BJ (cell line): Measurements from ENCODE around the gene LTK. TPM values are rescaled to one million over a fixed set of nuclear protein-coding genes. Genes with fewer than 3 reads are reported as not detected.

Source experiments
- CTCF ChIA-PET: fragments of 350-600 bp; formaldehyde crosslinking; extraction: SDS; loops from one replicate; lab custom pipeline; 2021; ENCODE audit warnings: antibody characterized with exemption, inconsistent platforms; lab: Yijun Ruan, JAX
- POLR2A ChIA-PET: fragments of 300-600 bp; sonication (Branson Sonifier 250); formaldehyde crosslinking; extraction: SDS; loops from one replicate; lab custom pipeline; 2021; ENCODE audit warnings: antibody characterized with exemption; lab: Charles Lee
- DNase-seq: peaks from one replicate; pipeline ENCODE4 v3.0.0-alpha.2; 2011; ENCODE audit warnings: low read depth
- H3K27me3 ChIP-seq: 2 replicates; pipeline ENCODE4 v1.6.0; 2011; ENCODE audit warnings: low read length; ENCODE audit not compliant: control insufficient read depth, insufficient read depth
- H3K36me3 ChIP-seq: 2 replicates; pipeline ENCODE4 v1.5.1; 2011; ENCODE audit warnings: low read length; ENCODE audit not compliant: control insufficient read depth, insufficient read depth
- H3K4me3 ChIP-seq: 2 replicates; pipeline ENCODE4 v1.5.1; 2011; ENCODE audit warnings: low read depth, mild to moderate bottlenecking, control low read depth, low read length
- CTCF ChIP-seq: IDR thresholded peaks from 2 replicates; pipeline ENCODE4 v1.5.1; 2011; ENCODE audit warnings: low read depth, mild to moderate bottlenecking, control low read depth, inconsistent platforms, low read length, moderate library complexity; ENCODE audit not compliant: insufficient read depth
- polyA plus RNA-seq: library from polyadenylated mRNA; depleted of rRNA; stranded (reverse); fragments of >200 nt; gene quantifications from 2 replicates; pipeline ENCODE4 v1.2.3, GENCODE V29; 2011

The LTK gene
- polyA plus RNA-seq, 1 experiment: 0.11 TPM

- Histone ChIP-seq H3K36me3 (no peaks in the 10 kb centered on the region), H3K27me3 (peaks cover 18% of the 10 kb centered on the region), H3K4me3 (no peak overlapping the region)
- TF ChIP-seq CTCF: no peak
- POLR2A ChIA-PET: no interaction called here
- DNase-seq: no peak
- CTCF ChIA-PET: no interaction called here
Measured at GRCh38 chr15:41510728-41511127, 2.9 kb downstream of the LTK start.

- H3K36me3 ChIP-seq: no peaks in the 10 kb centered on the region
- H3K4me3 ChIP-seq: no peak overlapping the region
- peaks cover 14% of the 10 kb centered on the region for H3K27me3 ChIP-seq
- ChIA-PET CTCF (interaction anchor here (1.0 kb wide), 1 partner anchor 42 kb away, joined by 4 read pairs; no protein-coding TSS in a partner anchor), POLR2A (no interaction called here)
- no peak for TF ChIP-seq CTCF
- no peak for DNase-seq
Measured at GRCh38 chr15:41507820-41508290, 5.8 kb downstream of the LTK start.

- CTCF ChIA-PET: interaction anchor here (1.0 to 1.7 kb wide), 2 partner anchors 9 to 41 kb away, joined by 4 to 5 read pairs; no protein-coding TSS in a partner anchor
- H3K4me3 ChIP-seq: no peak overlapping the region
- POLR2A ChIA-PET: no interaction called here
- TF ChIP-seq CTCF: no peak
- H3K27me3 ChIP-seq: peaks cover 12% of the 10 kb centered on the region
- no peak for DNase-seq
- no peaks in the 10 kb centered on the region for H3K36me3 ChIP-seq
Measured at GRCh38 chr15:41506796-41507341, 6.8 kb downstream of the LTK start.

- no peak overlapping the region for H3K4me3 ChIP-seq
- peaks cover 15% of the 10 kb centered on the region for H3K27me3 ChIP-seq
- no peak for DNase-seq
- ChIA-PET CTCF (interaction anchor here (1.7 kb wide), 1 partner anchor 10 kb away, joined by 5 read pairs; no protein-coding TSS in a partner anchor), POLR2A (no interaction called here)
- TF ChIP-seq CTCF: no peak
- no peaks in the 10 kb centered on the region for H3K36me3 ChIP-seq
Measured at GRCh38 chr15:41505776-41506175, 7.9 kb downstream of the LTK start.

GRCh38 chr15:41504751-41505492 lies 8.7 kb downstream of the LTK start:
- CTCF ChIA-PET: interaction anchor here (0.9 to 1.7 kb wide), 2 partner anchors 11 to 39 kb away, joined by 3 to 5 read pairs; no protein-coding TSS in a partner anchor
- Histone ChIP-seq H3K27me3 (peaks cover 12% of the 10 kb centered on the region), H3K36me3 (no peaks in the 10 kb centered on the region), H3K4me3 (no peak overlapping the region)
- DNase-seq: no peak
- TF ChIP-seq CTCF: no peak
- POLR2A ChIA-PET: no interaction called here
